Measurements from ENCODE around the gene AMACR. TPM values are rescaled to one million over a fixed set of nuclear protein-coding genes. Genes with fewer than 3 reads are reported as not detected.

AMACR gene
- total and polyA plus RNA-seq, 2 of the 8 experiments (the other 6 are each of a cell fraction or from before 2014, with no cell fraction given) = 9.1 to 12.6 TPM

DNA sequence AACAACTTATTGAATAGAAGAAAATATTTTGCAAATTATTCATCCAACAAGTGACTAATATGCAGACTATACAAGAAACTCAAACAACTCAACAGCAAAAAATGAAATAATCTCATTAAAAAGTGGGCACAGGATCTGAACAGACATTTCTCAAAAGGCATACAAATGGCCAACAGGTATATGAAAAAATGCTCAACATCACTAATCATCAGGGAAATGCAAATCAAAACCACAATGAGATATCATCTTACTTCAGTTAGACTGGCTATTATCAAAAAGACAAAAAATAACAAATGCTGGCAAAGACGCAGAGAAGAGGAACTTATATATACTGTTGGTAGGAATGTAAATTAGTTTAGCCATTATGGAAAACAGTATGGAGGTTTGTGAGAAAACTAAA lies 1.8 kb upstream of the AMACR start:
- H2BK120ac ChIP-seq (replicated peaks; ENCODE audit: low read depth, low read length) = no peak overlapping the region
- H3K23ac ChIP-seq (ENCODE audit: insufficient read length) = no peak overlapping the region
- DNase-seq (ENCODE audit: low read depth in 1 of 2, low spot score in 2 of 2) (no peak), FAIRE-seq (no peak)
- H4K8ac ChIP-seq (ENCODE audit: extremely low read depth, insufficient read depth, low read length) = no peak overlapping the region
- H2BK15ac ChIP-seq (ENCODE audit: low read length) = no peak overlapping the region
- ChIA-PET POLR2A (ENCODE audit: partially characterized antibody) (no interaction called here), CTCF (ENCODE audit: partially characterized antibody) (no interaction called here)
- no peaks in the 10 kb centered on the region for H4K20me1 ChIP-seq (replicated peaks in 1 of 2; ENCODE audit: control insufficient read depth in 1 of 2, insufficient read depth in 2 of 2, low read length in 2 of 2)
- 95% methylated on average over 1 of the region's 1 CpG; no CpG with 5 or more reads in 1 of the 2 experiments for WGBS, 2 experiments (ENCODE audit: extremely low coverage in 1 of 2, insufficient coverage in 1 of 2, insufficient read length in 1 of 2, insufficient replicate concordance in 2 of 2, low coverage in 1 of 2, low lambda C conversion rate in 2 of 2, missing lambda C conversion rate in 1 of 2)
- H3K4me3 ChIP-seq (ENCODE audit: extremely low read depth in 1 of 4, insufficient read depth in 2 of 4, low read depth in 3 of 4, low read length in 4 of 4) = no peak overlapping the region
- H3K79me2 ChIP-seq (ENCODE audit: control insufficient read depth in 1 of 2, insufficient read depth in 2 of 2, low read length in 2 of 2) = no peaks in the 10 kb centered on the region
- H3K27me3 ChIP-seq (replicated peaks in 1 of 4; ENCODE audit: control insufficient read depth in 3 of 4, extremely low read depth in 1 of 4, insufficient read depth in 3 of 4, low read length in 3 of 4) = no peaks in the 10 kb centered on the region
- no peak overlapping the region for H3K56ac ChIP-seq (replicated peaks; ENCODE audit: insufficient read length, low read depth, low read length)
- no peak overlapping the region for H3K9ac ChIP-seq (replicated peaks in 1 of 4; ENCODE audit: extremely low read depth in 1 of 4, low read depth in 3 of 4, low read length in 3 of 4)
- H3K36me3 ChIP-seq (ENCODE audit: control insufficient read depth in 2 of 4, insufficient read depth in 4 of 4, low read length in 3 of 4) = peaks cover 0 to 3% (median 1%) of the 10 kb centered on the region in 4 experiments; a peak in 2 of 8 replicates
- no peaks in the 10 kb centered on the region for H3K9me3 ChIP-seq (ENCODE audit: insufficient read depth in 2 of 2, low read depth in 1 of 2, low read length in 1 of 2)
- H3K23me2 ChIP-seq (ENCODE audit: low read depth, low read length) = peaks cover 3% of the 10 kb centered on the region
- H3K79me1 ChIP-seq (ENCODE audit: low read depth, low read length) = no peaks in the 10 kb centered on the region
- H4K91ac ChIP-seq (replicated peaks; ENCODE audit: insufficient read length, low read length) = no peak overlapping the region
- H3K4me2 ChIP-seq (ENCODE audit: insufficient read depth in 1 of 2, low read depth in 2 of 2, low read length in 2 of 2) = no peak overlapping the region
- H3K18ac ChIP-seq (ENCODE audit: extremely low read depth, low read length) = no peak overlapping the region
- no peak overlapping the region for H3K27ac ChIP-seq (ENCODE audit: low read depth, low read length)
- no peak overlapping the region for H4K5ac ChIP-seq (ENCODE audit: insufficient read length, low read depth, low read length)
- no peak overlapping the region for H2BK5ac ChIP-seq (ENCODE audit: low read depth, low read length)
- H3K4me1 ChIP-seq (replicated peaks in 1 of 4; ENCODE audit: control insufficient read depth in 3 of 4, insufficient read depth in 4 of 4, low read length in 3 of 4) = peaks cover 0 to 4% (median 2%) of the 10 kb centered on the region in 4 experiments; a peak in 4 of 7 replicates
- no peak overlapping the region for H2AFZ ChIP-seq (ENCODE audit: low read length)
- H2BK12ac ChIP-seq (ENCODE audit: low read depth, low read length) = no peak overlapping the region
- no peak overlapping the region for H2AK5ac ChIP-seq (ENCODE audit: low read depth, low read length)
- H3K4ac ChIP-seq (replicated peaks; ENCODE audit: insufficient read length, low read depth, low read length) = no peak overlapping the region
- no peak overlapping the region for H3K14ac ChIP-seq (ENCODE audit: insufficient read length)
- H2BK20ac ChIP-seq (ENCODE audit: low read length) = no peak overlapping the region
- TF ChIP-seq BCL11A (IDR thresholded peaks at IDR 0.05; ENCODE audit: low read depth in 2 of 2, low read length in 2 of 2) (no peak), POLR2A (IDR thresholded peaks at IDR 0.05; ENCODE audit: control extremely low read depth in 1 of 2, low read depth in 2 of 2, low read length in 2 of 2) (no peak), SAP30 (IDR thresholded peaks at IDR 0.05; ENCODE audit: insufficient read depth, insufficient replicate concordance, low read length) (no peak), GABPA (IDR thresholded peaks at IDR 0.05; ENCODE audit: borderline replicate concordance, insufficient read depth, low read length) (no peak), KDM5A (IDR thresholded peaks at IDR 0.05; ENCODE audit: low read length) (no peak), SIRT6 (IDR thresholded peaks at IDR 0.05; ENCODE audit: low read length) (no peak), TCF12 (IDR thresholded peaks at IDR 0.05; ENCODE audit: low read depth, low read length) (no peak), ASH2L (IDR thresholded peaks at IDR 0.05; ENCODE audit: low read length) (no peak), RNF2 (IDR thresholded peaks at IDR 0.05; ENCODE audit: borderline replicate concordance, low read depth, low read length, missing control alignments, poor library complexity, severe bottlenecking) (no peak), SRF (IDR thresholded peaks at IDR 0.05; ENCODE audit: low read depth, low read length) (no peak)

Measured in H1 (cell line).